ENCODE measurements around the gene GDPD5. TPM values are rescaled to one million over a fixed set of nuclear protein-coding genes. Genes with fewer than 3 reads are reported as not detected.

The GDPD5 gene
- total RNA-seq, 1 experiment from 2014 or later: 28.6 TPM

DNA sequence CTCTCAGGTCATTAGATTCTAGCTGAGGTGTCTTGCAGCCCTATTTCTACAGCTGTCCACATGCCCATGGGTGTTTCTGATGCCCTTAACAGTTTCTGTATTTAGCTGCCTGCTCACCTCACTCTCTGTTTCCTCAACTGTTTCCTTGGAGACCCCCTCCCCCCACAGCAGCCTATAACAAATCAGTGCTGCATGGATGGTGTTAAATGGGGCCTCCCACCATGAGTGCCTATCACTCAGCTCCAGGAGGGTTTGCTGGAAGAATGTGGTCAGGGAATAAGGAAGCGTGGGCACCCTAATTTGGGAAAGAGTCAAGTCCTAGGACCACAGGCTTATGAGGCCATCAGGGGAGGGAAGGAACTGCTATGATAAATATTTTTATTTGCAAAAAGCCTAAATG lies 101.3 kb downstream of the GDPD5 start:
- POLR2A ChIA-PET: no interaction called here
- intact Hi-C loops (cut with micrococcal nuclease; ENCODE audit: unreplicated experiment): loop anchor here (5.0 kb wide), 2 partner anchors 82 to 267 kb away; no protein-coding TSS in a partner anchor
- TF ChIP-seq, protein P1, sequence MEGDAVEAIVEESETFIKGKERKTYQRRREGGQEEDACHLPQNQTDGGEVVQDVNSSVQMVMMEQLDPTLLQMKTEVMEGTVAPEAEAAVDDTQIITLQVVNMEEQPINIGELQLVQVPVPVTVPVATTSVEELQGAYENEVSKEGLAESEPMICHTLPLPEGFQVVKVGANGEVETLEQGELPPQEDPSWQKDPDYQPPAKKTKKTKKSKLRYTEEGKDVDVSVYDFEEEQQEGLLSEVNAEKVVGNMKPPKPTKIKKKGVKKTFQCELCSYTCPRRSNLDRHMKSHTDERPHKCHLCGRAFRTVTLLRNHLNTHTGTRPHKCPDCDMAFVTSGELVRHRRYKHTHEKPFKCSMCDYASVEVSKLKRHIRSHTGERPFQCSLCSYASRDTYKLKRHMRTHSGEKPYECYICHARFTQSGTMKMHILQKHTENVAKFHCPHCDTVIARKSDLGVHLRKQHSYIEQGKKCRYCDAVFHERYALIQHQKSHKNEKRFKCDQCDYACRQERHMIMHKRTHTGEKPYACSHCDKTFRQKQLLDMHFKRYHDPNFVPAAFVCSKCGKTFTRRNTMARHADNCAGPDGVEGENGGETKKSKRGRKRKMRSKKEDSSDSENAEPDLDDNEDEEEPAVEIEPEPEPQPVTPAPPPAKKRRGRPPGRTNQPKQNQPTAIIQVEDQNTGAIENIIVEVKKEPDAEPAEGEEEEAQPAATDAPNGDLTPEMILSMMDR (IDR thresholded peaks at IDR 0.05; ENCODE audit: insufficient read depth in 1 of 2, low read depth in 1 of 2, low read length in 1 of 2, severe bottlenecking in 1 of 2, unreplicated experiment in 1 of 2): no peak
- CTCF ChIA-PET: interaction anchor here (1.3 kb wide), 1 partner anchor 27 kb away, joined by 6 read pairs; no protein-coding TSS in a partner anchor
- no peak overlapping the region for H3K4me3 ChIP-seq (ENCODE audit: low read depth, low read length)
- Mint-ChIP-seq H3K27ac (ENCODE audit: unreplicated experiment) (peak overlapping the region; percentile 92), H3K4me3 (ENCODE audit: unreplicated experiment) (peak overlapping the region; percentile 66), H3K36me3 (ENCODE audit: insufficient read depth, unreplicated experiment) (peaks cover 82% of the 10 kb centered on the region), H3K27me3 (ENCODE audit: insufficient read depth, unreplicated experiment) (no peaks in the 10 kb centered on the region), H3K9me3 (ENCODE audit: unreplicated experiment) (no peaks in the 10 kb centered on the region), H3K4me1 (ENCODE audit: low read depth, unreplicated experiment) (peaks cover 57% of the 10 kb centered on the region)
- BruUV-seq (replicated peaks): no TSS peak
- H3K4me1 ChIP-seq: peaks cover 57% of the 10 kb centered on the region
- peaks cover 10% of the 10 kb centered on the region for H3K36me3 ChIP-seq (ENCODE audit: control insufficient read depth, insufficient read depth, low read length)
- no peak for DNase-seq
- no peaks in the 10 kb centered on the region for H3K9me3 ChIP-seq
- H3K27me3 ChIP-seq (replicated peaks; ENCODE audit: control insufficient read depth, insufficient read depth, low read length): no peaks in the 10 kb centered on the region

DNA sequence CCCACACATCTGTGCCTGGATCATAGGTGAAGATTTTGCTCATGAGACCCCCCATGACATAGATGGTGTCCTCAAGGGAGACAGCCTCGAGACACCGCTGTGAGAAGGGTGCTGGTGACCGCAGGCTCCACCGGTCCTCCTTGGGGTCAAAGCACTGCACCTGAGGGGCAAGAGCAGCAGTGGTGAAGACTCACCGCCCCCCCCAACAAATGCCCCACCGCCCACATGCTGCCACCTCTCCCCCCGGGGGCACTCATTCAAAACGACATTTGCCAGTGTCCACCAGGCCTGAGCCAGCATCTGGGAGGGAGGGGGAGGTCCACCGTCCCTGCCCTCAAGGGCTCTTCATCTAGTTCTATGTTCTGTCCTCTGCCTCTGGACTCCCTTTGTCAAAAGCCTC lies 102.0 kb downstream of the GDPD5 start:
- no peaks in the 10 kb centered on the region for H3K27me3 Mint-ChIP-seq (ENCODE audit: insufficient read depth, unreplicated experiment)
- Histone ChIP-seq H3K36me3 (ENCODE audit: control insufficient read depth, insufficient read depth, low read length) (peaks cover 12% of the 10 kb centered on the region), H3K4me3 (ENCODE audit: low read depth, low read length) (no peak overlapping the region), H3K4me1 (peaks cover 51% of the 10 kb centered on the region), H3K9me3 (no peaks in the 10 kb centered on the region), H3K27me3 (replicated peaks; ENCODE audit: control insufficient read depth, insufficient read depth, low read length) (no peaks in the 10 kb centered on the region)
- CTCF ChIA-PET: interaction anchor here (1.3 to 2.5 kb wide), 2 partner anchors 8 to 27 kb away, joined by 6 to 12 read pairs; no protein-coding TSS in a partner anchor
- POLR2A ChIA-PET: no interaction called here
- TF ChIP-seq, protein P1 (IDR thresholded peaks at IDR 0.05; ENCODE audit: insufficient read depth in 1 of 2, low read depth in 1 of 2, low read length in 1 of 2, severe bottlenecking in 1 of 2, unreplicated experiment in 1 of 2): no peak
- BruUV-seq (replicated peaks): no TSS peak
- DNase-seq: no peak
- peak overlapping the region; percentile 66 for H3K4me3 Mint-ChIP-seq (ENCODE audit: unreplicated experiment)
- peaks cover 83% of the 10 kb centered on the region for H3K36me3 Mint-ChIP-seq (ENCODE audit: insufficient read depth, unreplicated experiment)
- intact Hi-C loops (cut with micrococcal nuclease; ENCODE audit: unreplicated experiment): loop anchor here (5.0 kb wide), 2 partner anchors 81 to 266 kb away; no protein-coding TSS in a partner anchor
- peak overlapping the region; percentile 92 for H3K27ac Mint-ChIP-seq (ENCODE audit: unreplicated experiment)
- no peaks in the 10 kb centered on the region for H3K9me3 Mint-ChIP-seq (ENCODE audit: unreplicated experiment)
- peaks cover 50% of the 10 kb centered on the region for H3K4me1 Mint-ChIP-seq (ENCODE audit: low read depth, unreplicated experiment)

DNA sequence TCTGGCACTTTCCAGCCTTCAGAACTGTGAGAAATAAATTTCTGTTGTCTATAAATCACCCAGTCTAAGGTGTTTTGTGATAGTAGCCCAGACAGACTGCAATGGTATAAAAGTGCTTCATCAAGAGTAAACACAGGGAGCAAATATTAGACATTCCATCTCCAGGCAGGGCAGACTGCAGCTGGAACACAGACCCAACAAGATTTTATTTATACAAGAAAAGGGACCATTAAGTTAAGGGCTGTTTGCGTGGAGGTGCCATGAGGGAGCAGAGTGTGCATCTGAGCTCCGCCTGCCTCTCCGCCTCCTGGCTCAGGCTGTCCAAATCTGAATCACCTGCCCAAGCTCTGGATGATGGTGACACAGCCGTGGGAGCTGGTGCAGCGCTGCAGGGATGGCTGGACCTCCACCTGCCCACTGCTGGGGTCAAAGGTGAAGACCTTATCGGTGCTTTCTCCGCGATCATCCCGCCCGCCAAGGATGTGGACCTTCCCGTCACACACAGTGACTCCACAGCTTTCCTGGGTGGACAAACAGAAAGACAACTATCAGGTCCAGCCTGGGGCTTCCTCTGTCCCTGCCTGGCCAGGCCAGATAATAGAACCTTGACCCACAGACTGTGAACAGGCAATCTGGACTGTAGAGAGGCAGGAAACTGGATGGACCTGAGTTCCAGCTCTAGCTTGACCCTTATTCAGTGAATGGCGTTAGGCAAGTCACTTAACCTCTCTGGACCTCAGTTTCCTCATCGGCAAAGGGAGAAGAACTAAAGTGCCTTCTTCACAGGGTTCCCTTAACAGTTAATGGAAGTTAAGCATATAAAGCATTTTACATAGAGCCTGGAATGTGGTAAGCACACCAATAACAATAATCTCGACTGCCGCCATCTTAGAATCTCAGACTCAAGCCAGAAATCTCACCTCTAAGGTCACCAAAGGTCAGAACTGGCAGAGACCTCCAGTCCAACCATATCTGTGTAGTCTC lies 103.2 kb downstream of the GDPD5 start:
- POLR2A ChIA-PET: interaction anchor here (0.6 to 1.5 kb wide), 12 partner anchors 9 to 364 kb away, joined by 3 to 12 read pairs (median 4); no protein-coding TSS in a partner anchor
- TF ChIP-seq, protein P1 (IDR thresholded peaks at IDR 0.05; ENCODE audit: insufficient read depth in 1 of 2, low read depth in 1 of 2, low read length in 1 of 2, severe bottlenecking in 1 of 2, unreplicated experiment in 1 of 2): no peak
- no peaks in the 10 kb centered on the region for H3K27me3 ChIP-seq (replicated peaks; ENCODE audit: control insufficient read depth, insufficient read depth, low read length)
- Mint-ChIP-seq H3K4me1 (ENCODE audit: low read depth, unreplicated experiment) (peaks cover 54% of the 10 kb centered on the region), H3K4me3 (ENCODE audit: unreplicated experiment) (peak overlapping the region; percentile 66), H3K27me3 (ENCODE audit: insufficient read depth, unreplicated experiment) (no peaks in the 10 kb centered on the region), H3K27ac (ENCODE audit: unreplicated experiment) (peak overlapping the region; percentile 92), H3K36me3 (ENCODE audit: insufficient read depth, unreplicated experiment) (peaks cover 80% of the 10 kb centered on the region), H3K9me3 (ENCODE audit: unreplicated experiment) (no peaks in the 10 kb centered on the region)
- peaks cover 14% of the 10 kb centered on the region for H3K36me3 ChIP-seq (ENCODE audit: control insufficient read depth, insufficient read depth, low read length)
- intact Hi-C loops (cut with micrococcal nuclease; ENCODE audit: unreplicated experiment): loop anchor here (1.0 to 5.0 kb wide), 5 partner anchors 8 to 265 kb away; no protein-coding TSS in a partner anchor
- BruUV-seq (replicated peaks): TSS peak; percentile 44
- DNase-seq: peak; percentile 97 to 98
- H3K4me3 ChIP-seq (ENCODE audit: low read depth, low read length): no peak overlapping the region
- H3K4me1 ChIP-seq: peaks cover 57% of the 10 kb centered on the region
- CTCF ChIA-PET: interaction anchor here (0.5 to 2.5 kb wide), 11 partner anchors 9 to 785 kb away, joined by 3 to 16 read pairs (median 5); no protein-coding TSS in a partner anchor
- H3K9me3 ChIP-seq: no peaks in the 10 kb centered on the region

Measured in Caco-2 (cell line).